ENCODE data around the gene SGCG. TPM values are rescaled to one million over a fixed set of nuclear protein-coding genes. Genes with fewer than 3 reads are reported as not detected.
"Not testable (repeated sequence)": the region's sequence is repeated elsewhere in the genome, so short reads cannot be mapped to it uniquely, and the experiment has no call there.

SGCG gene, protein sequence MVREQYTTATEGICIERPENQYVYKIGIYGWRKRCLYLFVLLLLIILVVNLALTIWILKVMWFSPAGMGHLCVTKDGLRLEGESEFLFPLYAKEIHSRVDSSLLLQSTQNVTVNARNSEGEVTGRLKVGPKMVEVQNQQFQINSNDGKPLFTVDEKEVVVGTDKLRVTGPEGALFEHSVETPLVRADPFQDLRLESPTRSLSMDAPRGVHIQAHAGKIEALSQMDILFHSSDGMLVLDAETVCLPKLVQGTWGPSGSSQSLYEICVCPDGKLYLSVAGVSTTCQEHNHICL
- total RNA-seq = 1 to 10 TPM; 3.9 to 6.9 TPM
- long read RNA-seq, donor 1, partial matches to known transcripts = 1 of 3 reads
- long read RNA-seq, donor 1, other reads (novel, unspliced or antisense) = 2 of 3 reads
- long read RNA-seq, donor 2, partial matches to known transcripts = 1 of 9 reads
- long read RNA-seq, donor 2, other reads (novel, unspliced or antisense) = 8 of 9 reads

DNA sequence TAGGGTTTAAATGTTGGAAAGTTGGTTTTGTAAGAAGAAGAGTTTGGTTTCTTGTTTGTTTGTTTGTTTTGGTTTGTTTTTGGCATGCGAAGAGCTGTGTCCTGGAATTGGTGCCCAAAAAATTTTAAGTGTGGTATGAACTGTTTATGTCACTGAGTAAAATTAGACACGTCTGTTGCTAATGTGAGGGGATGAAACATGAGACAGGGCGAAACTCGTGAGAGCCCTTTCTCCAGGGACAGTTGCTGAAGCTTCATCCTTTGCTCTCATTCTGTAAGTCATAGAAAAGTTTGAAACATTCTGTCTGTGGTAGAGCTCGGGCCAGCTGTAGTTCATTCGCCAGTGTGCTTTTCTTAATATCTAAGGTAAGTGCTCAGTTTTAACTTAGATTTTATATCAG, at the start of gene SGCG:
SGCG (plus strand) TSS at position 269 of the 400 bp plus-strand sequence. CDS start 22,716 bp downstream, outside the sequence.
- intact Hi-C loops (cut with DNase I) = no loop called here

DNA sequence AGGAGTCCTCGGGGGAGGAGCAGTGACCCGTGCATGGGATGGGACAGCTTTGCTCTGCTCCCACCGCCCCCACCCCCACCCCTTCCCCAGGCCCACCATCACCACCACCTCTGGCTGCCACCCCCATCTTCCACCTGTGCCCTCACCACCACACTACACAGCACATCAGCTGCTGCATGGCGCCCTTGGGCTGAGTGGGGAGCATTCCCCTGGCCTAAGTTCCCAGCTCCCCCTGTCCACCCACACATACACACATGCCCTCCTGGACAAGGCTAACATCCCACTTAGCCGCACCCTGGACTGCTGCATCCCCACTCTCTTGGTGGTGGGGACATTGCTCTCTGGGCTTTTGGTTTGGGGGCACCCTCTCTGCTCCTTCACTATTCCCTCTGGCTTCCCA, 46.2 kb upstream of the SGCG start:
- no peak for DNase-seq (ENCODE audit: low spot score)

More for the DNA sequence above, at the start of gene SGCG:
- DNase-seq (ENCODE audit: low spot score) = no peak

DNA sequence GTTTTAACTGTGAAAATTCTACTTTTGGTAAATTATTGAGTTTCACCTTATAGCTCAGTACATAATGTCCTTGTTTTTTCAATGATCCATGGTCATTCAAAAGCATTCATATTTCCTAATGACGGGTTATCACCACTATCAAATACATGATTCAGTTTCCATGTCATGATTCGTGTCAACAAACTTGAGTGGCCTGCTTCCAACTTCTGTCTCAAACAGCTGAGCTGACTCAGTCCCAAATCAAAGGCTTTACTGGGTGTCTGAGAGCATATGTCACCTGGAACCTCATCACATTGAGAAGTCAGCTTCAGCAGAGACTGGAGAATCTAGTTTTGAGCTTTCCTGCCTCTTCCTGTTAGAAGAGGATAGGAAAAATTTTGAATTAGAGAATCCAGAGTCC, 40.3 kb upstream of the SGCG start:
- DNase-seq (ENCODE audit: low spot score) = no peak
- intact Hi-C loops (cut with DNase I) = no loop called here

More for the DNA sequence above, 46.2 kb upstream of the SGCG start:
- intact Hi-C loops (cut with DNase I) = no loop called here

DNA sequence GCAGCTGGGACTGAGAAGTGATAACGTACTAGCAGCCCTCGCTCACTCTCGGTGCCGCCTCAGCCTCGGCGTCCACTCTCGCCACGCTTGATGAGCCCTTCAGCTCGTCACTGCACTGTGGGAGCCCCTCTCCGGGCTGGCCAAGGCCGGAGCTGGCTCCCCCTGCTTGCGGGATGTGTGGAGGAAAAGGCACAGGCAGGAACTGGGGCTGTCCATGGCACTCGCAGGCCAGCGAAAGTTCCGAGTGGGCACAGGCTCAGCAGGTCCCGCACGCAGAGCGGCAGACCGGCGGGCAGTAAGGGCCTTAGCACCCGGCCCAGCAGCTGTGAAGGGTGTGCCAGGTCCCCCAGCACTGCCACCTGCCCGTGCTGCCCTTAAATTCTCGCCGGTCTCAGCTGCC, 38.8 kb upstream of the SGCG start:
- no peak for DNase-seq (ENCODE audit: low spot score)
- intact Hi-C loops (cut with DNase I) = loop anchor here in 1 of 2 donors (1.0 kb wide), 1 partner anchor 45 kb away; no protein-coding TSS in a partner anchor

DNA sequence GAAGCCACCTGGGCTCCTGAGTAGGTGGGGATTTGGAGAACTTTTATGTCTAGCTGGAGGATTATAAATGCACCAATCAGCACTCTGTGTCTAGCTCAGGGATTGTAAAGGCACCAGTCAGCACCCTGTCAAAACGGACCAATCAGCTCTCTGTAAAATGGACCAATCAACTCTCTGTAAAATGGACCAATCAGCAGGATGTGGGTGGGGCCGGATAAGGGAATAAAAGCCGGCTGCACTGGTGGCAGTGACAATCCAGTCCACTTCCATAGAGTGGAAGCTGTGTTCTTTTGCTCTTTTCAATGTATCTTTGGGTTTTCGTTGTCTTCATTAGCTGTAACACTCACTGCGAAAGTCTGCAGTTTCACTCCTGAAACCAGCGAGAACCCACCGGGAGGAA, 38.2 kb upstream of the SGCG start:
- DNase-seq (ENCODE audit: low spot score) = not testable (repeated sequence)
- intact Hi-C loops (cut with DNase I) = loop anchor here in 1 of 2 donors (1.0 kb wide), 1 partner anchor 45 kb away; no protein-coding TSS in a partner anchor

DNA sequence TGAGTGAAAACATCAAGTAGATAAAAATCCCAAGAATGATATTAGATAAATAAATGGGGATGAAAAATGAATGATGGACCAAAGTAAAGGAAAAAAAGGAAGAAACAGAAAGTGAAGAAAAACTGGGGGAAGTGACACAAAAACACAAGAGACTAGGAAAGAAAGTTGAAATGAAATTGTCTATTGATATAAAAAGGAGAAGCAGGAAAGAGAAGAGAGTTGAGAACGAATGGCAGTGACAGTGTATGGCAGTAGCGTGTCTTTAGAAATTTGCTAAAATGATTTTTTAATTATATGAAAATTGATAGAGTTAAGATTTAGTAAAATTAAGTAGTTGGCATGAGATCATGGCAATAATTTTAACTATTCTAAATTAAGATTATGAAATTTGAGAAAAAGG, 36.3 kb upstream of the SGCG start:
- intact Hi-C loops (cut with DNase I) = no loop called here
- no peak for DNase-seq (ENCODE audit: low spot score)

DNA sequence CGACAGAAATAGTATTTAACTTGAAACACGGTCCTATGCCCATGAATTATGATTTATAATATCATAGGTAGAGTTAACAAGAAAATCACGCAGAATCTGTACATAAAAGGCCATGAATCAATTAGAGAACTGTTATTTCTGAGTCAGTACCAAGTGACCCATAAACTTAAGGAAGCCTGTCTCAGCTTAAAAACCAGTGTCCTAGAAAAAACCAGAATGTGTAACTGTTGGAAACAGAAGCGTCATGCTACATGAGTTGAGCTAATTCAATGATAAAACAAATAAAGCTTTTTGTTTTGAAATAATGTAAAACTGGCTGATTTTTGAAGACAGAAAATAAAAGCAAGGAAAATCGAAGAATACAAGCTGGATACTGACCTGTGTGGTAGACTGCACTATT, 34.8 kb upstream of the SGCG start:
- DNase-seq (ENCODE audit: low spot score) = no peak

DNA sequence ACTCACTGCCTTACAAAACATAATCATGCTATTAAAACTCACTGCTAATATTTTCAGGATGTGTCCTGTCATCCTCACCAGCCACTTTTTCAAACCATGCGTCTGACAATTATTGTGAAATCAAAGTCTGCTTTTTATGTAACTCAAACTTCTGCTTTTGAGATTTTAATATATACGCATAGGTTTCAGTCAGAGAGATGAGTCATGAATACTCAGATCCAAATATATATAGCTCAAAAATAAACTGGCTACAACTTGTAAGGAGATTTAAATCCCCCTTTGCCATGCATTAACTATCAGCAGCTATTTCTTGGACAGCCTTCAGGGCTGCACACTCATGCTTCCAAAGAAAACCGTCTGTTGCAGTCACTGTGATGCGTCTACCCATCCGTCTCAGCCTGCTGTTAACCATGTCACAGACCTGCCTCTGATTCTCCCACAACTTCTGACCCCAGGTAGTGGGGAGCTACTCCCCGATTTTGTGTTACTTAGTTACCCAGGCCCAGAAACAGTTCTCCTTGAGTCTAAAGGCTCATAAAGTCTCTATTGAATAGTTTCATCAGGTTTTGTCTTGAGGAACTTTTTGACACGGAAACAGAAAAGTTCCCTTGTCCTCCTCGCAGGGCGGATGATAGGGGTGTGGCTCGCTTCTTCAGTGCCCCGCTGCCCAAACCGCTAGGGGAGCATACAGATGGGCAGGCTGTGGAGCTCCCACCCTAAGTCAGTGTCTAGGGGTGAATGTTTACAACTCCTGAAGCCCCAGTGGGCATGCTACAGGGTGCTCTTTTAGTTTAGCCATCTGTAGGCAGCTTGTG, 33.8 kb upstream of the SGCG start:
- no peak for DNase-seq (ENCODE audit: low spot score)
- intact Hi-C loops (cut with DNase I) = no loop called here

More for the DNA sequence above, 34.8 kb upstream of the SGCG start:
- intact Hi-C loops (cut with DNase I) = no loop called here

DNA sequence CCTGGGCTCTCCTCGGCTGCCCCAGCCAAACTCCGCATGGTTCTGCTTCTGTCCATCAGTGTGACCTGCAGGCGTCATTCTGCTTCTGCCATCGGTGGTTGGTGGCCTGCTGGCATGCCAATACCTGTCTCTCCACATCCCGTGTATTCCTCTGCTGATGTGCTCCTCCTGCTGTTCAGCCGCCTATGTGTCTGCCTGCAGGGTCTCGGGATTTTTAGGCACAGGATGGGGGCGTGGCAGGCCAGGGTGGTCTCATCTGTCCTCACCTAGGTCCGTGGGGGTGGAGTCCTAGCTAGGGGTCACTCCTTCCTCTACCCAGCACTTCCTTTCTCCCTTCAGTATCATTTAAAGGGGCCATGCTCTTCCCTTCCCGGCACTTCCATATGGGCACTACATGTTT, 33.0 kb upstream of the SGCG start:
- intact Hi-C loops (cut with DNase I) = no loop called here
- no peak for DNase-seq (ENCODE audit: low spot score)

DNA sequence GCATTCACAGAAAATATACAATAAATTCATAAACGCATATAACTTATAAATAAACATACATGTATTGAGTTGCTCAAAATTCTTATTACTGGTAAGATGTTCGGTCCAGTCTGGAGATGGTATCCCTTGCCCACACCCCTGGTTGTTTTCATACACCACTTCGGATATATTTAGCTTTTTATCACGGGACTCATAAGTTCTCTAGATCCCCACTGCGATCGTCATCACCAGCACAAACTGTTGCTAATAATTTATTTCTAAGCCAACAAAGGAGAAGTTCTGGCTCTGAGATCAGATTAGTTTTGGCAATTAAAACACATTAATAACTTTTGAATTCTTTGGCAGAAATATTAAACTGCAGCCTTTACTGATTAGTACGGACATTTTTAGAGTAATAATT, 23.0 kb upstream of the SGCG start:
- intact Hi-C loops (cut with DNase I) = no loop called here

DNA sequence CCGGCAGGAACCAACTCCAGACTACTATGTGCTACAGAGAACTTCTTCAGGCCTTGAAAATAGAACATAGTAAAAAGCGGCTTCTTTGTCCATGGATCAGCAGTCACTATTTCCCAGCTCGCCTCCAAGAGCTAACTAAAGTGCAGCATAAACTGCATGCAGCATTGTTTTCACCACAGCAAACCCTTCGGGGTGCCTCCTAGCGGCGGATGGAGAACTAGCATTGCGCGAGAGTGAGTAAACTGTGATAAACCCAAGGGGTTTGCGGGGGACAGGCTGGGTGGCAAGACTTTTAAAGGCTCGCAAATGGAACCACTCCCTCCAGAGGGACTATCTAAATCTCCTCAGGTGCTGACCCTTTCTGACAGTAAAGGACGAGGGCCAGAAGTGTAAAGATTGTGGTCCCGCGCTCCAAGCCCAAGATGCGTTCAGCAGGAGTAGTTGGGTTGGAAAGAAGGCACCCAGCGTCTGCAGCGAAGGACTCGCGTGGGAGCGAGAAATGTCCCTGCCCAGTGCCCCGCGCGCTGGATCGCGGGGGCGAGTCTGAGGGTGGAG, 21.5 kb upstream of the SGCG start:
- intact Hi-C loops (cut with DNase I) = no loop called here
- DNase-seq (ENCODE audit: low spot score) = no peak

More for the DNA sequence above, 23.0 kb upstream of the SGCG start:
- DNase-seq (ENCODE audit: low spot score) = no peak

DNA sequence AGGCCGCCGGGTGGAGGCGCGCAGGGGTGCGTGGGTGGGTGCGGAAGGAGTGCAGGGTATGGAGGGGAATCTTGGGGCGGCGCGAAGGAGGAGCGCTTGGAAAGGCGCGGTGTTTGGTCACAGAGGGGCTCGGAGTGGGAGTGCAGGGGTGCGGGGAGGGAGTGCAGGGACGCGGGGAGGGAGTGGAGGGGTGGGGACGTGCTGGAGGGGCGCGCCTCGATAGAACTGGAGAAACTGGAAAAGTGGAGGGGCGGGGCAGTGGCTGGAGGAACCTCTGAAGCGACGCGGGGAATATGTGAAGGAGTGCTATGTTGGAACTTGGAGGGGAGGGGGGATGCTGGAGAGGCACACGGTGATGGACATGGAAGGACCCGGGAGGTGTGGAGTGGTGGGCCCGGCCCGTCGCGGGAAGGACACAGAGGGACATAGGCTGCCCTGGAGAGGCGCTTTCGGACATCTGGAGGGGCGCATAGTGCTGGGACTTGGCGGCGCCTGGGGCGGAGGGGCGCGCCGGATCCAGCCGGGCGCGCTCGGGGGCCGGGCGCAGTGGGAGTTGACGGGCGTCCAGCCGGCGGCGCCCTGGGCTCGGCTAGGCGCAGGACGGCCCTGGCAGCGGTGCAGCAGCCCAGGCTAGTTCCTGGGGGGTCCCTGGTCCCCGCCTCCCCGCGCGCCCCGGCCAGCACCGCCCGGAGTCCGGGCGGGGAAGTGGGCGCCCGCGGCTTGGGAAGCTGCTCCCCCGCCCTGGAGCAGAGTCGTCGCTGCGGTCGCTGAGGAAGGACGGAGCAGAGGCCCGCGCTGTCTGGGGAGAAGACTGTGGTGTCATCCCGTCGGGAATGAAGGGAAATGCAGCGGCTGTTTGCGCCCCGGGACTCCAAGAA, 20.8 kb upstream of the SGCG start:
- DNase-seq (ENCODE audit: low spot score) = no peak
- intact Hi-C loops (cut with DNase I) = no loop called here

DNA sequence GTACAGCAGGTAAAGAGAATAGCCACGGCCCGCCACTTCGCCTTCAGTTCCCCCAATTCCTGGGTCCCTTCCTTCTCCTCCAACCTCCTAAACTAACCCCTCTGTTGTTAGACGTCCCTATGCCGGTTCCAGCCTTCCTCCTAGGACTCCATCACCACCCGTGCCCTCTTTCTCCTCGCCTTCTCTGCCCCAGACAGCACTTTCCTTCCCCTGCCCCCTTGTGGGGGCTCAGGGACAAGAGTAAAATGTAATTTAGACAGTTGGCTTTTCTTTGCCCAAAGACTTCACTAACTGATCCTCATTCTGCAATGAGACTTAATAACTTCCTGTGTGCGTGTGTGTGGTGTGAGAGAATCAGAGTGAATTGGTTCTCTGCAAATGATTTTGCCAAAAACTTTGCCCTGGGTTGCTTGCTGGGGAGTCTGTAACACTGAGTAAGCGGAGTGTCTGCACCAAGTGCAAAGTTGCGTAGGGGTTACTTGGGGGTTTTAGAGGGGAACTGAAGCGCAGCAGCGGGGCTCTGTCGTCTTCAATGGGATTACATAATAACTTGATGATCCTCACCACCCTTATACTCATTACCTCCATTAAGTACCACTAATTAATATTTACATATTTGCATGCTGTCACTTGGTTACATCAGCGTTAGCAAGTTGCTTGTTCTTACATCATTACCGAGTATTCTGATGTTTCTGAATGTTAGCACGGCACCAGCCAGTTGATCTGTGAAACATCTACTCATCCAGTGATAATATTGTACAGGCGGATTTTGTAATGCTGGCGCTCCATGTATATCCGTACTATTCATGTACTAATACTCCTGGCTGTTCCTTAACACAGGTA, 19.9 kb upstream of the SGCG start:
- DNase-seq (ENCODE audit: low spot score) = no peak
- intact Hi-C loops (cut with DNase I) = no loop called here

DNA sequence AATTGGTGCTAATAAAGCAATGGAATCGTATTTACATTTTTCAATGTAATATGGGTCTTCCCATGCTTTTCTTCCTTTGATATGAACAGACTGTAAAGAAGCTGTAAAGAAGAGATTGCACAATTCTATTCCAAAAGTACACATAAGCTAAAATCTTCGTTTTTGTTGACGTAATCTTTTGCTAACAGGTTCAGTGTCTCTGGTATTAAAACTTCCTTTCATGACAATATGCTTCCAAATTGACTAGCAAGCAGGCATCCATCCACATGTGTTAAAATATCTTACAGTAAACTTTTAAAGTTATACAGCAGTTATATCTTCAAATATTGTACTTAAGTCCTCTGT, 19.3 kb upstream of the SGCG start:
- no peak for DNase-seq (ENCODE audit: low spot score)
- intact Hi-C loops (cut with DNase I) = no loop called here

DNA sequence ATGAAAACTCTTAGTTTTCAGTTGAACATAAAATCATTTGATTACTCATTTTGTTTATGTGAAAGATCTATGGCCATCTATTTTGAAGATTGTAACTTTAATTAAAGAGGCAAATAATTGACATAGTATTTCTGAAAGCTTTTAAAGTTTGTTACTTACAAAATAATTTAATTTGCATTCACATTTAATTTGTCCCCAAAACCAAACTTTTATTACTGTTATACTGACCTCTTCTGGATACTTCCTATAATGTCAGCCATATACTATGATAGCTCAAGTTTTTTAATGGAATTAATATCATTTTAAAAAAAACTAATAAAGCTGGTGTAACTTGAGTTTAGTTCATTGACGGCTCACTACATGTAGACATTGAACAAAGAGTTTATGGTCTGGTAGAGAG, 4.9 kb upstream of the SGCG start:
- intact Hi-C loops (cut with DNase I) = no loop called here
- DNase-seq (ENCODE audit: low spot score) = no peak

DNA sequence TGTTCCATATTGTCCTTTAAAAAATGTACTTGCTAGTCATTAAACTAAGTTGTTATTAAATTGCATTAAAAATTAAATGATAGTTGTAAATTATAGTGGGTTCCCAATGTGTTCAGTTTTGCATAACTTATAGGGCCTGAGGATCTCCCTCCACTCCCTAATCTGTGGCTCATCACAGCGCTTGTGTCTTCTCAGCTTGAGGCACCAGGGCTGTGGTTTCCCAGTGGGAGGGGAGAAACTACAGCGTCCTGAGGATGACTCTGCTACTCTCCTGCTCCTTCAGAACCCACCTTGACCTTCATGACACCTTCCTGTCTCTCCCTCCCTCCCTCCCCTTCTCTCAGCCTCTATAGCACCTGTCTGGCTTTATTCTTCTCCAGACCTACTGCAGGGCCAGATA, 1.4 kb downstream of the SGCG start:
- intact Hi-C loops (cut with DNase I) = no loop called here
- no peak for DNase-seq (ENCODE audit: low spot score)

DNA sequence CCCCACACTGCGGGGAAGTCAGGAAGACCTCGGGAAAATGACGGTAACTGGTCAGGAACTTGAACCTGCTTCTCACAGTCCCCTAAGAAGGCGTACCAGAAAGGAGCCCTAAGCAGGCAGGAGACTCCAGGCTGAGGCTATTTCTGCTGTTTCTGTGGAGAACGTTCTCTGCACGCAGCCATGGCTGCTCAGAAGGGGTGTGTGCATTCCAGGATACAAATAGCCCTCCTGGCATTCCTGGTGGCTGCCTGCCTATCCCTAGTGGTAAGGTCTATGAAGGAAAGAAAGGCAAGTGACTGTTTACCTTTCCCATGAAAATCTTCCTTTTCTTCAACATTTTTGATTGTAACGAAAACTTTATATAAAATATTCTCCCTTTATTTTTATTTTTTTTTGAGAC, 2.5 kb downstream of the SGCG start:
- DNase-seq (ENCODE audit: low spot score) = no peak
- intact Hi-C loops (cut with DNase I) = no loop called here

DNA sequence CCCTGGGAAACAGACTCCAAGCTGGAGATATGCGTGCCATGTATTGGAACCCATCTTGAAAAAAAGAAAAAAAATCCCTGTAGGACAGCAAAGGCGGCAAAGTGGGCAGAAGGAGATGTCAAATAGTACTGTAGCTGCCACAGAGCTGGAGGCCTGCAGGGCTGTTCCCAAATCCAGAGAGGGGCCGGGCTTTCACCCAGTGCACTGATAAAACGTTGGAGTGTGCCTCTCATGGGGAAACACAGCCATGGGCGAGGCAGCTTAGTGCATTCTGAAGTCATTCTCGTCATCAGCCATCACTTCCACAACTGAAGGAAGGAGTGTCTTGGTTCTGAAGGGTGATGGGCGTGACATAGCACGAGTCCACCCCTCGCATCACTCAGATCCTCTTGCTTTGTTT, 4.8 kb downstream of the SGCG start:
- intact Hi-C loops (cut with DNase I) = no loop called here
- DNase-seq (ENCODE audit: low spot score) = no peak
